Kidney epithelial cell (primary cell): ENCODE data around the gene POMT2. TPM values are rescaled to one million over a fixed set of nuclear protein-coding genes. Genes with fewer than 3 reads are reported as not detected.

Experiments used
- DNase-seq: peaks from one replicate; pipeline ENCODE4 v3.0.0-alpha.2; 2010; ENCODE audit warnings: low read depth
- H3K27me3 ChIP-seq: 2 replicates; pipeline ENCODE4 v1.6.0; 2011; ENCODE audit warnings: low read length; ENCODE audit not compliant: control insufficient read depth, insufficient read depth
- H3K36me3 ChIP-seq: 2 replicates; pipeline ENCODE4 v1.5.1; 2011; ENCODE audit warnings: low read length; ENCODE audit not compliant: control insufficient read depth, insufficient read depth
- H3K4me3 ChIP-seq: 2 replicates; pipeline ENCODE4 v1.5.1; 2011; ENCODE audit warnings: low read depth, mild to moderate bottlenecking, control low read depth, low read length
- CTCF ChIP-seq: IDR thresholded peaks from 2 replicates; pipeline ENCODE4 v1.5.1; 2011; ENCODE audit warnings: mild to moderate bottlenecking, moderate library complexity, low read length, control low read depth, inconsistent platforms; ENCODE audit not compliant: insufficient read depth, poor library complexity, severe bottlenecking
- total RNA-seq: library from RNA; depleted of rRNA; stranded (reverse); fragments of >200 nt; gene quantifications from 2 replicates; pipeline ENCODE4 v1.2.3, GENCODE V29; 2015

Gene POMT2
- 21.5 and 34.1 TPM in 2 replicates for total RNA-seq

GRCh38 chr14:77320238-77320935 lies at the start of gene POMT2:
Gene POMT2, minus strand, starts transcription at chr14:77320883. Its CDS starts 202 bp downstream, at chr14:77320681.
- Histone ChIP-seq H3K4me3 (peak within 1 kb of the TSS; percentile 95), H3K27me3 (no peaks in the 10 kb centered on the region), H3K36me3 (no peaks in the 10 kb centered on the region)
- no peak for TF ChIP-seq CTCF
- DNase-seq: no peak

DNA sequence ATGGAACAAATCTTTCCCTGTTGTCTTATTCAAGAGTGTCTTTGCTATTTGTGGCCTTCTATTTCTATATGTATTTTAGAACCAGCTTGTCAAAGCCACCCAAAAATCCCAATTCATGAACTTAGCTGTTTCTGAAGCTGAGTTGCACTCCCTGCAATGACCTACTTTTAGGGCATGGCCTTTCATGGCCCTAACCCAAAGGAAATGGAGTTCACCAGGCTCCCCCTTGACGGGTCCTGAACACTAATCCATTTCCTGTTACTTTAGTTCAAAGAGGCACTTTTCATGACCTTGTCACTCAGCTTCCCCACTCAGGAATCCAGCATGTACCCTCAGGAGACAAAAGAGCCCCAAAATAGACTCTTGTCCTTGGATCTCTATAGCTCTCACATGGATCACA lies 48.6 kb upstream of the POMT2 start:
- Histone ChIP-seq H3K4me3 (no peak overlapping the region), H3K36me3 (no peaks in the 10 kb centered on the region), H3K27me3 (no peaks in the 10 kb centered on the region)
- DNase-seq: no peak
- no peak for TF ChIP-seq CTCF

- Histone ChIP-seq H3K4me3 (no peak overlapping the region), H3K36me3 (no peaks in the 10 kb centered on the region), H3K27me3 (no peaks in the 10 kb centered on the region)
- DNase-seq: no peak
- TF ChIP-seq CTCF: no peak
Measured at GRCh38 chr14:77364146-77364545, 43.5 kb upstream of the POMT2 start.

DNA sequence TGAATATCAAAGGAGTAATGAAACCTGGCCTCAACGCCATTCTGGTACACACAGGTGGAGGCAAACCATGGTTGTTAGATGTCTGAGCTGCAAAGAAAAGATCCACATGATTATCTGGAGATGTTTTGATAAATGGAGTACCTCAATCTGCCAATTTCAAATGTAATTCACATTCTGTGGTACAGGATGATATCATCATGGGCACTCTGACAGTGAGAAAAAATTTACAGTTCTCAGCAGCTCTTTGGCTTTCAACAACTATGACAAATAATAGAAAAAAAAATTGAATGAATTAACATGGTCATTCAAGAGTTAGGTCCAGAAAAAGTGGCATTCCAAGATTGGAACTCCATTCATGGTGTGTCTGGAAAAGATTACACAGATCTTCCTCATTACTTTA lies 38.9 kb upstream of the POMT2 start:
- Histone ChIP-seq H3K36me3 (no peaks in the 10 kb centered on the region), H3K4me3 (no peak overlapping the region), H3K27me3 (no peaks in the 10 kb centered on the region)
- TF ChIP-seq CTCF: no peak
- DNase-seq: no peak

DNA sequence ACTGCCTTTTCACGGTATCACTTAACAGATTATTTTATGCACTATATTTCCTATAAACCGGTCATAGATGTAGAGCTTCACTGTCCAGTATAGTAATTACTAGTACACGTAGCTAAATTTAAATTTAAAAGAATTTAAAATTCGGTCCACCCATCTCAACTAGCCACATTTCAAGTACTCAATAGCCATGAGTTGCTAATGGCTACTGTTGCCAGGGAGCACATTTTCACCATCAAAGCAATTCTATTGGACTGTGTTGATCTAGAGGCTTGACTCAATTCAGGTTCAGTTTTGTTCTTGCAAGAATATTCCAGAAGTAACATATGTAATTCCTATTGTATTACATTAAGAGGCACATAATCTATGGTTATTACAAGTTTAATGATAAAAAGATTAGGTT lies 36.2 kb upstream of the POMT2 start:
- no peak overlapping the region for H3K4me3 ChIP-seq
- H3K27me3 ChIP-seq: no peaks in the 10 kb centered on the region
- no peaks in the 10 kb centered on the region for H3K36me3 ChIP-seq
- no peak for DNase-seq
- no peak for TF ChIP-seq CTCF

- no peak for DNase-seq
- TF ChIP-seq CTCF: no peak
- no peaks in the 10 kb centered on the region for H3K36me3 ChIP-seq
- no peak overlapping the region for H3K4me3 ChIP-seq
- no peaks in the 10 kb centered on the region for H3K27me3 ChIP-seq
Measured at GRCh38 chr14:77355811-77356210, 35.1 kb upstream of the POMT2 start.
